ENCODE results near the gene TMEM120B. TPM values are rescaled to one million over a fixed set of nuclear protein-coding genes. Genes with fewer than 3 reads are reported as not detected.

The TMEM120B gene
- total RNA-seq, 4 donors from 2014 or later = 3.7 to 8.6 (median 5.2) TPM

DNA sequence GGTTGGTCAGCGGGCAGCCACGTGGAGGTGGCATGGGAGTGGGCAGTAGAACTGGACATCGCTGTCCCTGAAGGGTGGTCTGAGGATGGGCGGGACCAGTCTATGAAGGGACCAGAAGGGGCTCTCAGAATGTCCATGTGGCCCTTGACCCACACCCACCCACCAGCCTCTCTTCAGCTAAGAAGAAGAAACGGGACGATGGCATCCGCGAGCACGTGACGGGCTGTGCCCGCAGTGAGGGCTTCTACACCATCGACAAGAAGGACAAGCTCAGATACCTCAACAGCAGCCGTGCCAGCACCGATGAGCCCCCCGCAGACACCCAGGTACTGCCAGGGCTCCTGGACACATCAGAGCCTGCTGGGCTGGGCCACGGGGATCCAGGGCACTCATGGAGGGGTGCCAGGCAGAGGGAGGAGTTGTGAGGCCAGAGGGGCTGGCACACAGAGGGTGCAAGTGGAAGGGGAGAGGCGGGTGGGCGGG, 112.5 kb downstream of the TMEM120B start:
- DNase-seq = no peak
- no peaks in the 10 kb centered on the region for H3K27me3 ChIP-seq
- no peaks in the 10 kb centered on the region for H3K4me1 ChIP-seq
- no peak overlapping the region for H3K4me3 ChIP-seq
- no peak overlapping the region for H3K27ac ChIP-seq
- no peak for TF ChIP-seq POLR2A (IDR thresholded peaks at IDR 0.05)
- TF ChIP-seq, protein P1, sequence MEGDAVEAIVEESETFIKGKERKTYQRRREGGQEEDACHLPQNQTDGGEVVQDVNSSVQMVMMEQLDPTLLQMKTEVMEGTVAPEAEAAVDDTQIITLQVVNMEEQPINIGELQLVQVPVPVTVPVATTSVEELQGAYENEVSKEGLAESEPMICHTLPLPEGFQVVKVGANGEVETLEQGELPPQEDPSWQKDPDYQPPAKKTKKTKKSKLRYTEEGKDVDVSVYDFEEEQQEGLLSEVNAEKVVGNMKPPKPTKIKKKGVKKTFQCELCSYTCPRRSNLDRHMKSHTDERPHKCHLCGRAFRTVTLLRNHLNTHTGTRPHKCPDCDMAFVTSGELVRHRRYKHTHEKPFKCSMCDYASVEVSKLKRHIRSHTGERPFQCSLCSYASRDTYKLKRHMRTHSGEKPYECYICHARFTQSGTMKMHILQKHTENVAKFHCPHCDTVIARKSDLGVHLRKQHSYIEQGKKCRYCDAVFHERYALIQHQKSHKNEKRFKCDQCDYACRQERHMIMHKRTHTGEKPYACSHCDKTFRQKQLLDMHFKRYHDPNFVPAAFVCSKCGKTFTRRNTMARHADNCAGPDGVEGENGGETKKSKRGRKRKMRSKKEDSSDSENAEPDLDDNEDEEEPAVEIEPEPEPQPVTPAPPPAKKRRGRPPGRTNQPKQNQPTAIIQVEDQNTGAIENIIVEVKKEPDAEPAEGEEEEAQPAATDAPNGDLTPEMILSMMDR (IDR thresholded peaks at IDR 0.05) = no peak
- H3K9me3 ChIP-seq = no peaks in the 10 kb centered on the region
- H3K36me3 ChIP-seq = peaks cover 0 to 100% (median 0%) of the 10 kb centered on the region in 3 donors

GRCh38 chr12:121826318-121827150, 114.0 kb downstream of the TMEM120B start:
- Histone ChIP-seq H3K27me3 (no peaks in the 10 kb centered on the region), H3K36me3 (peaks cover 0 to 100% (median 0%) of the 10 kb centered on the region in 3 donors), H3K4me3 (no peak overlapping the region), H3K9me3 (no peaks in the 10 kb centered on the region), H3K4me1 (no peaks in the 10 kb centered on the region), H3K27ac (no peak overlapping the region)
- no peak for DNase-seq
- no peak for TF ChIP-seq POLR2A (IDR thresholded peaks at IDR 0.05)
- TF ChIP-seq, protein P1 (IDR thresholded peaks at IDR 0.05) = no peak

- Histone ChIP-seq H3K36me3 (peaks cover 0 to 100% (median 0%) of the 10 kb centered on the region in 3 donors), H3K27me3 (no peaks in the 10 kb centered on the region), H3K9me3 (no peaks in the 10 kb centered on the region), H3K27ac (no peak overlapping the region), H3K4me1 (no peaks in the 10 kb centered on the region), H3K4me3 (no peak overlapping the region)
- TF ChIP-seq, protein P1 (IDR thresholded peaks at IDR 0.05) = no peak
- TF ChIP-seq POLR2A (IDR thresholded peaks at IDR 0.05) = no peak
- no peak for DNase-seq
Measured at GRCh38 chr12:121827351-121828099, 115.0 kb downstream of the TMEM120B start.

GRCh38 chr12:121828306-121828705, 115.8 kb downstream of the TMEM120B start:
- TF ChIP-seq, protein P1 (IDR thresholded peaks at IDR 0.05) = no peak
- no peak for TF ChIP-seq POLR2A (IDR thresholded peaks at IDR 0.05)
- H3K4me3 ChIP-seq = no peak overlapping the region
- H3K36me3 ChIP-seq = peaks cover 0 to 92% (median 0%) of the 10 kb centered on the region in 3 donors
- no peak overlapping the region for H3K27ac ChIP-seq
- no peak for DNase-seq
- no peaks in the 10 kb centered on the region for H3K27me3 ChIP-seq
- no peaks in the 10 kb centered on the region for H3K4me1 ChIP-seq
- H3K9me3 ChIP-seq = no peaks in the 10 kb centered on the region

GRCh38 chr12:121828826-121829225, 116.3 kb downstream of the TMEM120B start:
- TF ChIP-seq, protein P1 (IDR thresholded peaks at IDR 0.05) = no peak
- TF ChIP-seq POLR2A (IDR thresholded peaks at IDR 0.05) = no peak
- Histone ChIP-seq H3K9me3 (no peaks in the 10 kb centered on the region), H3K27ac (no peak overlapping the region), H3K4me1 (no peaks in the 10 kb centered on the region), H3K36me3 (peaks cover 0 to 87% (median 0%) of the 10 kb centered on the region in 3 donors), H3K4me3 (no peak overlapping the region), H3K27me3 (no peaks in the 10 kb centered on the region)
- no peak for DNase-seq

Measured in Peyer's patch (tissue), 4 donors.